Memory B cell (primary cell): Measurements from ENCODE around the gene TMEM168.
"Not testable (repeated sequence)": the region's sequence is repeated elsewhere in the genome, so short reads cannot be mapped to it uniquely, and the experiment has no call there.

Experiments used
- ATAC-seq: fragments of 150-1000 bp; cut with Tn5 transposase; 2 replicates; pipeline ENCODE4 v1.10.0; 2021; ENCODE audit warnings: low read depth, mild to moderate bottlenecking, moderate library complexity
- DNase-seq, 2 donors: peaks; one replicate each; pipeline ENCODE4 v3.0.0; 2022; ENCODE audit warnings: low spot score in 2 of 2
- H3K27ac Mint-ChIP-seq: one replicate; pipeline ENCODE4 v1.8.0; 2022; ENCODE audit warnings: mild to moderate bottlenecking, moderate library complexity, mixed read lengths
- H3K27me3 Mint-ChIP-seq: one replicate; pipeline ENCODE4 v1.8.0; 2022; ENCODE audit warnings: mixed read lengths
- H3K36me3 Mint-ChIP-seq: one replicate; pipeline ENCODE4 v1.8.0; 2022; ENCODE audit warnings: mild to moderate bottlenecking, mixed read lengths
- H3K4me1 Mint-ChIP-seq: one replicate; pipeline ENCODE4 v1.8.0; 2022; ENCODE audit warnings: mixed read lengths
- H3K4me3 Mint-ChIP-seq: one replicate; pipeline ENCODE4 v1.8.0; 2022; ENCODE audit warnings: mild to moderate bottlenecking, moderate library complexity, mixed read lengths
- H3K9me3 Mint-ChIP-seq: one replicate; pipeline ENCODE4 v1.8.0; 2022; ENCODE audit warnings: mixed read lengths

Gene TMEM168

DNA sequence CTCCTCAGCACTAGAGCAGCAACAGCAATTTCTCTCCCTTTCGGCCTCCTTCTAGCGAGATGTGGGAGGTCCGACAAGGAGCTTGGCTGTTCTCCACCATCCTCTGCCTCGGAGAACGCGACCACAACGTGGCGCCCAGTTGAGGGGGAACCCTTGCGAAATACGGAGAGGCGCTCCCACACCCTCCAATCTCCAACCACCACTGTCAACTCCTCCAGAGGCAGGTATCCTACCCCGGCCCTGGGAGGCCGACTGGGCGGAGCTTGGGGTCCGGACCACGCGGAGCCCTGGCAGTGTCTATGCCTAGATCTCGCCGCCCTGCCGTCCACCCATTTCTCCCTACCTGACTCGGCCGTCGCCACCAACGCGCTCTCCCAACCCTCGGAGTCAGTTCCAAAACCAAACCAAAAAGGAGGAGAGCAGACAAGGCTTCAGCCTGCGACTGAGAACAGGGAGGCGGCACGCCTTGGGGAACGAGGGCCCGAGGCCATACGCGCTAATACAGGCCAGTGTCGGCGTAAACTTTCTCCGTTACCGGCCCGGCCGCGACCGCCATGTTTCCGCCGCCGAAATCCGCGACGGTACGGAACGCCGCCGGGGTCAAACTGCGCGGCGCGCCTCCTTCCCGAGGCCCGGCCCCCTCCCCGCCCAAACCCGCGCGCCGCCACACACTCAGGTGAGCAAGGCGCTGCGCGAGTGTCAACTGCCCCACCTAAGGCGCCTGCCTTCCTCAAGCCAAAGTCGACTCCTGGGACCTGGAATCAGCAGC lies at the start of gene TMEM168:
TSS of gene TMEM168 (minus strand) at position 577 of the 769 bp plus-strand sequence. CDS start 5,568 bp downstream, outside the sequence.
- Mint-ChIP-seq H3K9me3 (no peaks in the 10 kb centered on the region), H3K4me1 (peaks cover 21% of the 10 kb centered on the region), H3K4me3 (peak within 1 kb of the TSS; percentile 84), H3K27me3 (no peaks in the 10 kb centered on the region), H3K27ac (peak within 1 kb of the TSS; percentile 94), H3K36me3 (peaks cover 3% of the 10 kb centered on the region)
- ATAC-seq (peak; percentile 81), DNase-seq (peak; percentile 81 to 89)

GRCh38 chr7:112835928-112836327 lies 45.7 kb upstream of the TMEM168 start:
- H3K36me3 Mint-ChIP-seq, result peaks cover 38% of the 10 kb centered on the region
- not testable (repeated sequence) for DNase-seq, H3K4me3 Mint-ChIP-seq, H3K27me3 Mint-ChIP-seq, H3K4me1 Mint-ChIP-seq, H3K9me3 Mint-ChIP-seq, ATAC-seq, H3K27ac Mint-ChIP-seq

DNA sequence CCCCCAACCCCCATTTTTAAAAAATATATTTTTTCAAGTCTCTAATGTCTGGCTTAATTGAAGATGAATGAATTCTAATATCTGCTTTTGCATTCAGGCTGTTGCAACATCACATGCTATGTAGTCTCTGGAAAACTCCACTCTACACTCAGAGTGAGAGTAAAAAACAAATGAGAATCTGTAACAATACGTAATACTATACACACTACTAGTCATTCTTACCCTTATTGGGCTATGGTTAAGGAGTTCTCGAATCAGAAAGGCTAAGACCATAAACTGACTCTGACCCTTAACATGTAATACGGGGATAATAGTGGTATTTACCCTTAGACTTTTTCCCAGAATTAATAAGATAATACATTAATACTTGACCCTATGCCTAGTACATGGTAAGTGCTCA lies 42.9 kb upstream of the TMEM168 start:
- Mint-ChIP-seq H3K4me1 (no peaks in the 10 kb centered on the region), H3K27me3 (no peaks in the 10 kb centered on the region), H3K36me3 (peaks cover 55% of the 10 kb centered on the region), H3K4me3 (no peak overlapping the region), H3K9me3 (peaks cover 8% of the 10 kb centered on the region), H3K27ac (no peak overlapping the region)
- DNase-seq, result no peak
- no peak for ATAC-seq

DNA sequence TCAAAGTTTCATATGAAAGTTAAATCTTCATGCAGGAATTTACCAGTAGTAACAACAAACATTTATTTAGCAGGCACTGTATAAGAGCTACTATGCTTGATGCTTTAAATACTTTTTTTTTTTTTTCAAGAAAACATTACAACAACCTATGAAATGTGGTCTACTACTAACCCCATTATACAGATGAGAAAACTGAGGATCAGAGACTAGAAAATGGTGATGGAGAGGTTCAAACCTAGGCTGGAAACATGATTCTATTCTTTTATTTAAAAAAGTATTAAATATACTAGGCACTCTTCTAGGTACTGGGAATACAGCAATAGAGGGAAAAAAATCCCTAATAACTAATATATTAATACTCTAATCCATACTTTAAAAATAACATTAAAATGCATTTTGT lies 40.6 kb upstream of the TMEM168 start:
- no peak for ATAC-seq
- Mint-ChIP-seq H3K9me3 (peaks cover 7% of the 10 kb centered on the region), H3K36me3 (peaks cover 41% of the 10 kb centered on the region)

GRCh38 chr7:112828696-112829095 lies 38.5 kb upstream of the TMEM168 start:
- H3K9me3 Mint-ChIP-seq, result peaks cover 6% of the 10 kb centered on the region
- peaks cover 33% of the 10 kb centered on the region for H3K36me3 Mint-ChIP-seq
- H3K27me3 Mint-ChIP-seq, result no peaks in the 10 kb centered on the region
- H3K4me1 Mint-ChIP-seq, result no peaks in the 10 kb centered on the region
- no peak overlapping the region for H3K4me3 Mint-ChIP-seq
- ATAC-seq (no peak), DNase-seq (no peak)
- H3K27ac Mint-ChIP-seq, result no peak overlapping the region

More for the DNA sequence above, 40.6 kb upstream of the TMEM168 start:
- no peak for DNase-seq
- H3K4me3 Mint-ChIP-seq, result no peak overlapping the region
- no peaks in the 10 kb centered on the region for H3K4me1 Mint-ChIP-seq
- no peaks in the 10 kb centered on the region for H3K27me3 Mint-ChIP-seq
- H3K27ac Mint-ChIP-seq, result no peak overlapping the region

GRCh38 chr7:112821345-112821744 lies 31.2 kb upstream of the TMEM168 start:
- H3K36me3 Mint-ChIP-seq, result peaks cover 15% of the 10 kb centered on the region
- H3K4me1 Mint-ChIP-seq, result no peaks in the 10 kb centered on the region
- no peak overlapping the region for H3K4me3 Mint-ChIP-seq
- H3K27ac Mint-ChIP-seq, result no peak overlapping the region
- DNase-seq (no peak), ATAC-seq (no peak)
- H3K27me3 Mint-ChIP-seq, result no peaks in the 10 kb centered on the region
- H3K9me3 Mint-ChIP-seq, result no peaks in the 10 kb centered on the region

DNA sequence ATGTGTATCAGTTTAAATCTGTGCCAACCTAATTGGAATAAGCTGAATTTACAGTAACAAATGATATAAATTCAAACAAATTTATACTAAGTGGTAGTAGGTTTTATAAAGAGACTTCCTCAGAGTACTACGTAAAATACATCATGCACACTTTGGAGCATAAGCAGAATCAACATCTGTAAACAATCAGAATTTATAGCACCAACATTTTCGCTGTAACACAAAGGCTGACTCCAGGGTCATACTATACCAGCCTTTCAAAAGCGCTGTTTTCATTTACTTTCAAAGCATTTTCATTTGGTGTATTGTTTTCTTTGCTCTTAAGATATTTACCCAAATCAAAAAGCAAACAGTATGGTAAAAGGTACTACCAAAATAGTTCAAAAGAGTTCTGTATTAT lies 29.3 kb upstream of the TMEM168 start:
- Mint-ChIP-seq H3K9me3 (peaks cover 2% of the 10 kb centered on the region), H3K4me3 (no peak overlapping the region), H3K36me3 (peaks cover 19% of the 10 kb centered on the region), H3K4me1 (no peaks in the 10 kb centered on the region), H3K27me3 (no peaks in the 10 kb centered on the region), H3K27ac (no peak overlapping the region)
- no peak for ATAC-seq
- DNase-seq, result no peak

DNA sequence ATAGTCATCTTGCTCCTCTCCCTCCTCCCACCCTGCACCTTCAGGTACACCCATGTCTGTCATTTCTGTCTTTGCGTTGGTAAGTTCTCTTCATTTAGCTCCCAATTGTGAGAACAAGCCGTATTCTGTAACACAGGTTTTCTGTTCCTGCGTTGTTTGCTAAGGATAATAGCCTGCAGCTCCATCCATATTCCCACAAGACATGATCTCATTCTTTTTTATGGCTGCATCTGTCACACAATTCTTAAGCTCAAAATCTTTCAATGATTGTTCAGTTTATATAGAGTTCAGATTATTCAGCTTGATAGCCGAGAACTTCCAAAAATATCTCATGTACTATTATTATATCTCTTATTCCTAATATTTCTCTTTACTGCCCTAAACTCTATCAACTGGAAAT lies 16.0 kb upstream of the TMEM168 start:
- Mint-ChIP-seq H3K4me3 (no peak overlapping the region), H3K4me1 (no peaks in the 10 kb centered on the region), H3K27ac (no peak overlapping the region), H3K27me3 (no peaks in the 10 kb centered on the region), H3K36me3 (no peaks in the 10 kb centered on the region), H3K9me3 (no peaks in the 10 kb centered on the region)
- DNase-seq (no peak), ATAC-seq (no peak)

- Mint-ChIP-seq H3K27ac (no peak overlapping the region), H3K36me3 (no peaks in the 10 kb centered on the region), H3K9me3 (no peaks in the 10 kb centered on the region), H3K4me1 (no peaks in the 10 kb centered on the region), H3K27me3 (no peaks in the 10 kb centered on the region), H3K4me3 (no peak overlapping the region)
- ATAC-seq, result no peak
- no peak for DNase-seq
Observed at GRCh38 chr7:112802406-112802805, 12.2 kb upstream of the TMEM168 start.

DNA sequence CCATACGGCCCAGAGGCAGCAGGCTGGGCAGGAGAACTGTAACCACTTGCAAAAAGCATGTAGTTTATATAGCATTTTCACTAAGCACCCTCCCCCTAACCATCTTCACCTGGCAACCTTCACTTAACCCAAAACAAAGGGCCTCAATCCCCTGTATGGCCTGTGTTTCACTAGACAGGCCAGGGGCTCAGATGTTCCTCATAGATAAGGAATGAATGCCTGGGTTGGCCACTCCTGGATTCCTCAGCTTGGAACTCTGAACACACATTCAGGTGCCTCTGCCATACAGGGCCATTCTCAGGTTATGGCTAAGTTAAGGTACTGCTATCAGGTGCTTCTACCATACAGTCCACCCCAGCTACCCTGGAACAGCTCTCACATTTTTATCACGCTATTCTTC lies 10.3 kb upstream of the TMEM168 start:
- no peaks in the 10 kb centered on the region for H3K36me3 Mint-ChIP-seq
- H3K4me3 Mint-ChIP-seq, result no peak overlapping the region
- no peak overlapping the region for H3K27ac Mint-ChIP-seq
- DNase-seq, result no peak
- no peaks in the 10 kb centered on the region for H3K4me1 Mint-ChIP-seq
- ATAC-seq, result no peak
- H3K27me3 Mint-ChIP-seq, result no peaks in the 10 kb centered on the region
- no peaks in the 10 kb centered on the region for H3K9me3 Mint-ChIP-seq

- Mint-ChIP-seq H3K27ac (no peak overlapping the region), H3K4me1 (no peaks in the 10 kb centered on the region), H3K9me3 (no peaks in the 10 kb centered on the region), H3K36me3 (no peaks in the 10 kb centered on the region), H3K4me3 (no peak overlapping the region), H3K27me3 (no peaks in the 10 kb centered on the region)
- no peak for ATAC-seq
- no peak for DNase-seq
Observed at GRCh38 chr7:112799448-112800120, 9.4 kb upstream of the TMEM168 start.

- no peak overlapping the region for H3K4me3 Mint-ChIP-seq
- no peaks in the 10 kb centered on the region for H3K27me3 Mint-ChIP-seq
- H3K36me3 Mint-ChIP-seq, result no peaks in the 10 kb centered on the region
- no peaks in the 10 kb centered on the region for H3K4me1 Mint-ChIP-seq
- ATAC-seq, result no peak
- no peaks in the 10 kb centered on the region for H3K9me3 Mint-ChIP-seq
- DNase-seq, result no peak
- H3K27ac Mint-ChIP-seq, result no peak overlapping the region
Observed at GRCh38 chr7:112798274-112799159, 8.3 kb upstream of the TMEM168 start.

- not testable (repeated sequence) for H3K9me3 Mint-ChIP-seq, H3K36me3 Mint-ChIP-seq, H3K4me3 Mint-ChIP-seq, ATAC-seq, H3K27ac Mint-ChIP-seq, H3K27me3 Mint-ChIP-seq, DNase-seq, H3K4me1 Mint-ChIP-seq
Observed at GRCh38 chr7:112796552-112796951, 6.4 kb upstream of the TMEM168 start.

GRCh38 chr7:112792441-112792840 lies 2.2 kb upstream of the TMEM168 start:
- H3K27ac Mint-ChIP-seq, result no peak overlapping the region
- no peaks in the 10 kb centered on the region for H3K9me3 Mint-ChIP-seq
- no peaks in the 10 kb centered on the region for H3K27me3 Mint-ChIP-seq
- H3K4me1 Mint-ChIP-seq, result peaks cover 16% of the 10 kb centered on the region
- DNase-seq (no peak), ATAC-seq (no peak)
- no peak overlapping the region for H3K4me3 Mint-ChIP-seq
- peaks cover 3% of the 10 kb centered on the region for H3K36me3 Mint-ChIP-seq
